ENCODE measurements around the gene MGAT1. TPM values are rescaled to one million over a fixed set of nuclear protein-coding genes. Genes with fewer than 3 reads are reported as not detected.
"Not testable (repeated sequence)": the region's sequence is repeated elsewhere in the genome, so short reads cannot be mapped to it uniquely, and the experiment has no call there.

The MGAT1 gene
- total and polyA plus RNA-seq, 4 donors = 40.7 to 77.6 (median 66.7) TPM

GRCh38 chr5:180787711-180788431, 14.7 kb downstream of the MGAT1 start:
- whole genome bisulfite sequencing (ENCODE audit: insufficient coverage) = 68% methylated on average over 20 of the region's 20 CpGs
- Histone ChIP-seq H3K4me1 (ENCODE audit: control insufficient read depth, insufficient read depth, low read length) (peaks cover 29% of the 10 kb centered on the region), H3K27me3 (ENCODE audit: control insufficient read depth, insufficient read depth, low read length) (no peaks in the 10 kb centered on the region), H3K4me3 (ENCODE audit: low read depth, low read length) (no peak overlapping the region), H3K27ac (ENCODE audit: low read depth, low read length) (peak overlapping the region; percentile 74), H3K9me3 (ENCODE audit: control insufficient read depth, insufficient read depth, low read length) (no peaks in the 10 kb centered on the region), H3K36me3 (ENCODE audit: control insufficient read depth, insufficient read depth, low read length) (peaks cover 51% of the 10 kb centered on the region)
- no peak for DNase-seq (ENCODE audit: low read depth in 4 of 6, low spot score in 6 of 6)

GRCh38 chr5:180786531-180787398, 15.8 kb downstream of the MGAT1 start:
- peaks cover 40% of the 10 kb centered on the region for H3K36me3 ChIP-seq (ENCODE audit: control insufficient read depth, insufficient read depth, low read length)
- H3K9me3 ChIP-seq (ENCODE audit: control insufficient read depth, insufficient read depth, low read length) = no peaks in the 10 kb centered on the region
- no peak for DNase-seq (ENCODE audit: low read depth in 4 of 6, low spot score in 6 of 6)
- H3K4me1 ChIP-seq (ENCODE audit: control insufficient read depth, insufficient read depth, low read length) = peaks cover 29% of the 10 kb centered on the region
- WGBS (ENCODE audit: insufficient coverage) = 54% methylated on average over 13 of the region's 21 CpGs
- no peaks in the 10 kb centered on the region for H3K27me3 ChIP-seq (ENCODE audit: control insufficient read depth, insufficient read depth, low read length)
- peak overlapping the region; percentile 74 for H3K27ac ChIP-seq (ENCODE audit: low read depth, low read length)
- no peak overlapping the region for H3K4me3 ChIP-seq (ENCODE audit: low read depth, low read length)

DNA sequence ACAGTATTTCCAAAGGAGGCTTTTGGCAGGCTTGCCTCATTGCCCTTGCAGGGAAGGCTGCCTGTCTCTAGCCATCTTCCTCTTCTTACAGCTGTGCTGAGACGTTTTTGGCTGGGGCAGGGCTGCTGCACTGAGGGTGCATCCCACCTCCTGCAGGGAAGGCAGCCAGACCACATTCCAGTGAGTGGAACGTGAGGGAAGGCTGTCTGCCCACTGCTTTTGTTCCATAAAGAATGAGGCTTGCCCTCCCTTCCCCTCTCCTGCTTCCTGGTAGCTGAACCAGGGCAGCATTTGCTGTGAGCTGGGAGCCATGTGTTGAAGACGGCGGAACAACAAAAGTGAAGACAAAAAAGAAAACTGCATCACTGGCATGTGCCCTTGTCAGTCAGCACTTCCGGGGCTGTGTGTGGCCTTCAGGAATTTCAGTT, 16.8 kb downstream of the MGAT1 start:
- H3K9me3 ChIP-seq (ENCODE audit: control insufficient read depth, insufficient read depth, low read length) = no peaks in the 10 kb centered on the region
- peak in 2 of 6 donors; percentile 24 to 65 for DNase-seq (ENCODE audit: low read depth in 4 of 6, low spot score in 6 of 6)
- peaks cover 30% of the 10 kb centered on the region for H3K36me3 ChIP-seq (ENCODE audit: control insufficient read depth, insufficient read depth, low read length)
- H3K4me3 ChIP-seq (ENCODE audit: low read depth, low read length) = no peak overlapping the region
- WGBS (ENCODE audit: insufficient coverage) = 27% methylated on average over 3 of the region's 5 CpGs
- H3K4me1 ChIP-seq (ENCODE audit: control insufficient read depth, insufficient read depth, low read length) = peaks cover 29% of the 10 kb centered on the region
- H3K27me3 ChIP-seq (ENCODE audit: control insufficient read depth, insufficient read depth, low read length) = no peaks in the 10 kb centered on the region
- peak overlapping the region; percentile 75 for H3K27ac ChIP-seq (ENCODE audit: low read depth, low read length)

GRCh38 chr5:180785121-180785781, 17.4 kb downstream of the MGAT1 start:
- peaks cover 29% of the 10 kb centered on the region for H3K4me1 ChIP-seq (ENCODE audit: control insufficient read depth, insufficient read depth, low read length)
- no peak overlapping the region for H3K4me3 ChIP-seq (ENCODE audit: low read depth, low read length)
- no peak for DNase-seq (ENCODE audit: low read depth in 4 of 6, low spot score in 6 of 6)
- WGBS (ENCODE audit: insufficient coverage) = 53% methylated on average over 11 of the region's 15 CpGs
- H3K9me3 ChIP-seq (ENCODE audit: control insufficient read depth, insufficient read depth, low read length) = no peaks in the 10 kb centered on the region
- peaks cover 24% of the 10 kb centered on the region for H3K36me3 ChIP-seq (ENCODE audit: control insufficient read depth, insufficient read depth, low read length)
- H3K27me3 ChIP-seq (ENCODE audit: control insufficient read depth, insufficient read depth, low read length) = no peaks in the 10 kb centered on the region
- H3K27ac ChIP-seq (ENCODE audit: low read depth, low read length) = peak overlapping the region; percentile 75

GRCh38 chr5:180784497-180785097, 18.0 kb downstream of the MGAT1 start:
- H3K36me3 ChIP-seq (ENCODE audit: control insufficient read depth, insufficient read depth, low read length) = peaks cover 18% of the 10 kb centered on the region
- peaks cover 29% of the 10 kb centered on the region for H3K4me1 ChIP-seq (ENCODE audit: control insufficient read depth, insufficient read depth, low read length)
- no peaks in the 10 kb centered on the region for H3K27me3 ChIP-seq (ENCODE audit: control insufficient read depth, insufficient read depth, low read length)
- DNase-seq (ENCODE audit: low read depth in 4 of 6, low spot score in 6 of 6) = peak in 5 of 6 donors; percentile 51 to 93 (median 62)
- H3K4me3 ChIP-seq (ENCODE audit: low read depth, low read length) = no peak overlapping the region
- 12% methylated on average over 4 of the region's 13 CpGs for WGBS (ENCODE audit: insufficient coverage)
- no peaks in the 10 kb centered on the region for H3K9me3 ChIP-seq (ENCODE audit: control insufficient read depth, insufficient read depth, low read length)
- no peak overlapping the region for H3K27ac ChIP-seq (ENCODE audit: low read depth, low read length)

DNA sequence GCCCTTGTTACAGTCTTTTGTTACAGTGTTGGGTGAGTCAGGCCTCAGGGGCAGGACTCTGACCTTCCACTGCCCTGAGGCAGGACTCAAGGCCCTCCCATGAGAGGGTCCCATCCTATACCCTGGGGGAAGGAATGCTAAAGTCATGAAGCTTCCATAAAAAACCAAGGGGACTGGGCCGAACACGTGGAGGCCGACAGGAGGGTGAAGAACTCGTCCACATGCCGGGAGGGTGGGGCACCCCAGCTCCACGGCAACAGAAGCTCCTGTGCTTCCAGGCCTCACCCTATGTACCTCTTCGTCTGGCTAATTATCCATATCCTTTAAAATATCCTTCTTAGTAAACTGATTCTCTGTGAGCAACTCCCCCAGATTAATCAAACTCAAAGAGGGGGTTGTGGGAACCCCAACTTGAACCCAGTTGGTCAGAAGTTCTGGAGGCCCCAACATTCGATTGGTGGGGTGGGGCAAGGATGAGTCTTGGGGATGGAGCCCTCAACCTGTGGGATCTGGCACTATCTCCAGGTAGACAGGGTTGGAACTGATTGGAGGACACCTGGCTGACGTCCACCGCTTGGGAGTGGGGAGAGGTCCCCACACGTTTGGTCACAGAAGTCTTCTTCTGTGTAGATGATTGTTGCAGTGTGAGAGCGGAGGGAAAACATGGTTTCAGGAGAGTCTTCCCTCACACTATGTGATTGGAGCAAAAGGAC, 19.1 kb downstream of the MGAT1 start:
- Histone ChIP-seq H3K9me3 (ENCODE audit: control insufficient read depth, insufficient read depth, low read length) (no peaks in the 10 kb centered on the region), H3K27me3 (ENCODE audit: control insufficient read depth, insufficient read depth, low read length) (no peaks in the 10 kb centered on the region), H3K4me3 (ENCODE audit: low read depth, low read length) (no peak overlapping the region), H3K36me3 (ENCODE audit: control insufficient read depth, insufficient read depth, low read length) (peaks cover 9% of the 10 kb centered on the region), H3K27ac (ENCODE audit: low read depth, low read length) (no peak overlapping the region), H3K4me1 (ENCODE audit: control insufficient read depth, insufficient read depth, low read length) (peaks cover 29% of the 10 kb centered on the region)
- WGBS (ENCODE audit: insufficient coverage) = 78% methylated on average over 11 of the region's 12 CpGs
- DNase-seq (ENCODE audit: low read depth in 4 of 6, low spot score in 6 of 6) = no peak

DNA sequence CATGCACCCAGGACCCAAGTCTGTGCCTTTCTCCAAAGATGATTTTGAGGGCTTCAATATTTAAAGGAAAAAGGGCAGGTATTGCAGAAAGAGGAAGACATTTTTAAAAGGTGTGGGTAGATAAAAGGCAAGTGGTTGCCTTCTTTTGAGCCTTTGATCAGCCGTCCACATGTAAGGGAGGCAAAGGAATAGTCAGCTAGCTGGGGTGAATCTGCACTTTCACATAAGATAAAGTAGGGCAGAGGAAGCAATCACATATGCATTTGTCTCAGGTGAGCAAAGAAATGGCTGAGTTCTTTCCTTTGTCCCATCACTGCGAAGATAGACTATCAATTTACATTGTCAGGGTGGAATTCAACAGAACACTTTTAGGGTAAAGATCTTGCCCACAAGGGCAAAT, 19.9 kb downstream of the MGAT1 start:
- 100% methylated on average over 1 of the region's 2 CpGs for WGBS (ENCODE audit: insufficient coverage)
- H3K9me3 ChIP-seq (ENCODE audit: control insufficient read depth, insufficient read depth, low read length) = no peaks in the 10 kb centered on the region
- H3K4me3 ChIP-seq (ENCODE audit: low read depth, low read length) = no peak overlapping the region
- no peak overlapping the region for H3K27ac ChIP-seq (ENCODE audit: low read depth, low read length)
- DNase-seq (ENCODE audit: low read depth in 4 of 6, low spot score in 6 of 6) = no peak
- no peaks in the 10 kb centered on the region for H3K27me3 ChIP-seq (ENCODE audit: control insufficient read depth, insufficient read depth, low read length)
- H3K4me1 ChIP-seq (ENCODE audit: control insufficient read depth, insufficient read depth, low read length) = peaks cover 24% of the 10 kb centered on the region
- H3K36me3 ChIP-seq (ENCODE audit: control insufficient read depth, insufficient read depth, low read length) = peaks cover 3% of the 10 kb centered on the region

DNA sequence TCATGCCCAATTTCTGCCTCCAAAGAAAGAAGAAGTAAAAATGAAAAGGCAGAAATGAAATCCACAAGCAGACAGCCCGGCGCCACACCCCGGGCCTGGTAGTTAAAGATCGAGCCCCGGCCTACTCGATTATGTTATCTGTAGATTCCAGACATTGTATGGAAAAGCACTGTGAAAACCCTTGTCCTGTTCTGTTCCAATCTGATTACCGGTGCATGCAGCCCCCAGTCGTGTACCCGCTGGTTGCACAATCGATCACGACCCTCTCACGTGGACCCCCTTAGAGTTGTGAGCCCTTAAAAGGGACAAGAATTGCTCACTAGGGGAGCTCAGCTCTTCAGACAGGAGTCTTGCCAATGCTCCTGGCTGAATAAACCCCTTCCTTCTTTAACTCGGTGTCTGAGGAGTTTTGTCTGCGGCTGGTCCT, 20.7 kb downstream of the MGAT1 start:
- 89% methylated on average over 12 of the region's 14 CpGs for WGBS (ENCODE audit: insufficient coverage)
- not testable (repeated sequence) for H3K27ac ChIP-seq (ENCODE audit: low read depth, low read length)

More for the DNA sequence above, 20.7 kb downstream of the MGAT1 start:
- DNase-seq (ENCODE audit: low read depth in 4 of 6, low spot score in 6 of 6); H3K36me3 ChIP-seq (ENCODE audit: control insufficient read depth, insufficient read depth, low read length); H3K27me3 ChIP-seq (ENCODE audit: control insufficient read depth, insufficient read depth, low read length); H3K4me3 ChIP-seq (ENCODE audit: low read depth, low read length); H3K9me3 ChIP-seq (ENCODE audit: control insufficient read depth, insufficient read depth, low read length): not testable (repeated sequence)
- H3K4me1 ChIP-seq (ENCODE audit: control insufficient read depth, insufficient read depth, low read length) = peaks cover 18% of the 10 kb centered on the region
